Muscle of leg (tissue), 11 donors: ENCODE measurements around the gene ACD. TPM values are rescaled to one million over a fixed set of nuclear protein-coding genes. Genes with fewer than 3 reads are reported as not detected.

Experiments used
- DNase-seq: peaks from one replicate; pipeline ENCODE4 v3.0.0; 2013
- H3K27ac ChIP-seq: one replicate; pipeline ENCODE4 v1.5.1; 2013; ENCODE audit warnings: mild to moderate bottlenecking, low read length, control low read depth
- H3K27me3 ChIP-seq: one replicate; pipeline ENCODE4 v1.6.1; 2013; ENCODE audit warnings: low read length; ENCODE audit not compliant: control insufficient read depth, insufficient read depth
- H3K36me3 ChIP-seq: one replicate; pipeline ENCODE4 v1.6.1; 2013; ENCODE audit warnings: low read length; ENCODE audit not compliant: control insufficient read depth, insufficient read depth
- H3K4me1 ChIP-seq: one replicate; pipeline ENCODE4 v1.6.1; 2013; ENCODE audit warnings: low read length; ENCODE audit not compliant: control insufficient read depth, insufficient read depth
- H3K4me3 ChIP-seq: one replicate; pipeline ENCODE4 v1.5.1; 2013; ENCODE audit warnings: low read length, control low read depth
- H3K9me3 ChIP-seq: replicated peaks from 2 replicates; pipeline ENCODE4 v1.6.1; 2013; ENCODE audit warnings: low read depth, low read length; ENCODE audit not compliant: control insufficient read depth
- WGBS: methylation state at CpG from one replicate; pipeline ENCODE4 v1.1.5; 2013; ENCODE audit warnings: missing lambda C conversion rate; ENCODE audit not compliant: insufficient coverage; 5-methylcytosine and 5-hydroxymethylcytosine counted together
- polyA plus RNA-seq, 8 donors: library from polyadenylated mRNA; unstranded; fragments of 120-200 nt; gene quantifications; one replicate each; pipeline versions ENCODE4 v1.2.1 to v1.2.3, GENCODE V29; 2013; ENCODE audit warnings: inconsistent platforms in 1 of 8, low replicate concordance in 1 of 8; ENCODE audit not compliant: insufficient read length in 8 of 8, insufficient read depth in 1 of 8
- total RNA-seq: library from RNA; stranded (reverse); fragments of 120-200 nt; gene quantifications from one replicate; pipeline ENCODE4 v1.2.4, GENCODE V29; 2013

Gene ACD
- total and polyA plus RNA-seq, 9 donors, result 13.7 to 19.3 (median 15.7) TPM

GRCh38 chr16:67676939-67677338 is 16.9 kb upstream of the ACD start:
- Histone ChIP-seq H3K27ac (no peak overlapping the region), H3K4me3 (no peak overlapping the region)
- 87% methylated on average over 3 of the region's 8 CpGs for WGBS

GRCh38 chr16:67676516-67676915 is 16.5 kb upstream of the ACD start:
- H3K27me3 ChIP-seq, result no peaks in the 10 kb centered on the region
- peaks cover 18% of the 10 kb centered on the region for H3K4me1 ChIP-seq
- no peaks in the 10 kb centered on the region for H3K9me3 ChIP-seq
- no CpG with 5 or more reads among the region's 4 CpGs for WGBS
- peaks cover 9% of the 10 kb centered on the region for H3K36me3 ChIP-seq
- H3K4me3 ChIP-seq, result no peak overlapping the region
- no peak overlapping the region for H3K27ac ChIP-seq
- DNase-seq, result no peak

More at GRCh38 chr16:67676939-67677338, 16.9 kb upstream of the ACD start:
- peaks cover 18% of the 10 kb centered on the region for H3K4me1 ChIP-seq
- no peaks in the 10 kb centered on the region for H3K27me3 ChIP-seq
- H3K36me3 ChIP-seq, result peaks cover 9% of the 10 kb centered on the region
- H3K9me3 ChIP-seq, result no peaks in the 10 kb centered on the region
- no peak for DNase-seq

DNA sequence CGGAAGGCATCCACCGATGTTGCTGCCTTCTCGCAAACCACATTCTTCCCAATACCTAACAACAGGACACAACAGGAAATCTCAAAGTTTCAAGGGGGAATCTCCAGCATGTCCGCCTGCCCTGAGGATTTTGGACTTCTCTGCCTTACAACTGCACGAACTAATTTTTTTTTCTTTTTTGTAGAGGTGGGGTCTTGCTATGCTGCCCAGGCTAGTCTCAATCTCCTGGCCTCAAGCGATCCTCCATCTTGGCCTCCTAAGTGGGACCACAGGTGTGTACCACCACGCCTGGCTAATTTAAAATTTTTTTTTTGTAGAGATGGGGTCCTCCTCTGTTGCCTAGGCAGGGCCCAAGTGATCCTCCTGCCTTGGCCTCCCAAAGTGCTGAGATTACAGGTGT is 15.9 kb upstream of the ACD start:
- no peak for DNase-seq
- H3K36me3 ChIP-seq, result peaks cover 8% of the 10 kb centered on the region
- 94% methylated on average over 3 of the region's 7 CpGs for WGBS
- no peaks in the 10 kb centered on the region for H3K9me3 ChIP-seq
- H3K27me3 ChIP-seq, result no peaks in the 10 kb centered on the region
- H3K4me1 ChIP-seq, result peaks cover 18% of the 10 kb centered on the region
- no peak overlapping the region for H3K4me3 ChIP-seq
- H3K27ac ChIP-seq, result no peak overlapping the region

DNA sequence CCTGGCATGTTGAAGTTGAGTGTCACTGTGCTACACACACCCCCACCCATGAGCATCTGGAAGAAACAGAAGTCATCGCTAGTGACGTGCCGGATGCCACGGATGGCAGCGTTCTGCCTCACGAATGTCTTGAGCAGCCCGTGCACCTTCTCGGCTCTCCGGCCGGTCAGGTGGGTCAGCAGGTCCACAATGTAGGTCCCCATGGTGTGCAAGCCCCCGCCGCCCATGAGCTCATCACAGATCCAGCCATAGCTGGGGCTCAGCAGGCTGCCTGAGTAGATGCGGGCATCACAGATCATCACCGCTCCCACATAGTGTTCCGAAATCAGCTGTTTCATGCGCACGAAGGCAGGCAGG is 15.5 kb upstream of the ACD start:
- Histone ChIP-seq H3K27me3 (no peaks in the 10 kb centered on the region), H3K9me3 (no peaks in the 10 kb centered on the region), H3K36me3 (peaks cover 5% of the 10 kb centered on the region), H3K4me1 (peaks cover 18% of the 10 kb centered on the region), H3K27ac (no peak overlapping the region), H3K4me3 (no peak overlapping the region)
- DNase-seq, result no peak
- WGBS, result 94% methylated on average over 17 of the region's 17 CpGs

- Histone ChIP-seq H3K36me3 (peaks cover 5% of the 10 kb centered on the region), H3K4me1 (peaks cover 18% of the 10 kb centered on the region), H3K4me3 (no peak overlapping the region), H3K9me3 (no peaks in the 10 kb centered on the region), H3K27me3 (no peaks in the 10 kb centered on the region), H3K27ac (no peak overlapping the region)
- DNase-seq, result no peak
- 92% methylated on average over 28 of the region's 28 CpGs for WGBS
These were observed 15.0 kb upstream of the ACD start for GRCh38 chr16:67674851-67675578.

DNA sequence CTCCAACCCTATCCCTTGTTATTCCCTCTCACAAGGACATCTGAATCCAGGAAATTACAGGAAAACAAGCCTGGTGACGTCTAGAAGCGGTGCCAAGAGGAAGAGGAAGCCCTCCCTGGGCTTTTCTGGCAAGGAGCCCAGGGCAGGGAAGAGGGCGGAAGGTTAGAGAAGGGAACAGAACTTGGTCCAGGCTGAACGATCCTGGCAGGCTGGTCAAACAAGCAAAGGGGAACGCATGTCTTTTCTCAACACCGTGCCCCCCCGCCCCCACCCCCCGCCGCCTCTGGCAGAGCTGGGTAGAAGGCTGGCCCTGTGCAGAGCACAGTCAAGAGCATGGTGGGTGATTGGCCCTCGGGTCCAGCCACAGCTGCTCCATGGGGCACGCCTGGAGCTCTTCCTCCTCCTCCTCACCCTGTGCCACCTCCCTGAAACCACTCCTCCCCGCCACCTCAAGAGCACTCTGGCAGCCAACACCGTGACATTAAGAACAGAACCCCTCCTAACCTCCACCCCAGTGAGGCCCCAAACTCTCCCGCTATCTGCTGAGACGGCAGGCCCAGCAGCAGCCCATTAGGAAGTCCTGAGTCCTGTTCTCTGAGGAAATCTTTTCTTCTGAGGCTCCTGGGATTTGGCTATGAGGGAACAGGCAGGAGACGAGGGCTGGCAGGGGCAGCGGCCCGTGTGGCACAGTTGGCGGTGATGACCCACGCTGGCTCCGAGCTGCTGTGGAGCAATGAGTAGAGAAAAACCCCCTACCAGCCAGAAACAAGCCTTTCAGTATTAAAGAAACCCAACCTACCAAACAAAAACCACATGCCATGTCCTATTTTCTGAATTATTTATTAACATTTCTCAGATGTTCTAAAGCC is 13.9 kb upstream of the ACD start:
- Histone ChIP-seq H3K36me3 (peaks cover 5% of the 10 kb centered on the region), H3K4me1 (peaks cover 18% of the 10 kb centered on the region), H3K9me3 (no peaks in the 10 kb centered on the region), H3K4me3 (no peak overlapping the region), H3K27ac (peak overlapping the region; percentile 87), H3K27me3 (no peaks in the 10 kb centered on the region)
- 54% methylated on average over 8 of the region's 21 CpGs for WGBS
- DNase-seq, result peak; percentile 79

- H3K4me3 ChIP-seq, result no peak overlapping the region
- H3K4me1 ChIP-seq, result peaks cover 20% of the 10 kb centered on the region
- DNase-seq, result peak; percentile 56
These were observed 12.9 kb upstream of the ACD start for GRCh38 chr16:67672739-67673662.

DNA sequence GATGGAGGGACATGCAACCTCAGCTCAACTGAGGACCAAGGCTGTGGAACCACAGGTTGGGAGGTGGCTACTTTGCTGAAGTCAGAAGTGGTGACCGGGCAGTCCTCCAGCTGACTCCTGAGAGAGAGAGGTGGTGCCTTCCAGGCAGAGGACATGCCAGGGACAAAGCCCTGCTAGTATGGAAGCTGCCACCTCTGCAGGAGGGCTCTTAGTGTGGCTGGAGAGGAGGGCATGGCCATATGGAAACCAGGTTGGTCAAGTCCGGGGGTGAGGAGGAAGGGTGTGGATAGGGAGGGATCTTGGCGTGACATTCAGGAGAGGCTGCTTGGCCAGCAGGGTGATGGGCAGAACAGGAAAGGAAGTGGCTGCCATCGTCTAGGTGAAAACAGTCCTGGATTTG is 12.2 kb upstream of the ACD start:
- WGBS, result 27% methylated on average over 3 of the region's 4 CpGs
- peaks cover 26% of the 10 kb centered on the region for H3K4me1 ChIP-seq
- DNase-seq, result no peak
- H3K27me3 ChIP-seq, result no peaks in the 10 kb centered on the region
- no peaks in the 10 kb centered on the region for H3K9me3 ChIP-seq
- H3K36me3 ChIP-seq, result peaks cover 5% of the 10 kb centered on the region
- H3K4me3 ChIP-seq, result no peak overlapping the region
- no peak overlapping the region for H3K27ac ChIP-seq

More at GRCh38 chr16:67672739-67673662, 12.9 kb upstream of the ACD start:
- peak overlapping the region; percentile 87 for H3K27ac ChIP-seq
- H3K9me3 ChIP-seq, result no peaks in the 10 kb centered on the region
- 59% methylated on average over 11 of the region's 13 CpGs for WGBS
- H3K27me3 ChIP-seq, result no peaks in the 10 kb centered on the region
- peaks cover 5% of the 10 kb centered on the region for H3K36me3 ChIP-seq

- WGBS, result 83% methylated on average over 10 of the region's 10 CpGs
- Histone ChIP-seq H3K4me1 (peaks cover 40% of the 10 kb centered on the region), H3K36me3 (peaks cover 3% of the 10 kb centered on the region), H3K27me3 (no peaks in the 10 kb centered on the region), H3K27ac (no peak overlapping the region), H3K9me3 (no peaks in the 10 kb centered on the region), H3K4me3 (no peak overlapping the region)
- no peak for DNase-seq
These were observed 9.5 kb upstream of the ACD start for GRCh38 chr16:67669499-67670101.
